Body of pancreas (tissue), 4 donors: ENCODE results near the gene MSX1. TPM values are rescaled to one million over a fixed set of nuclear protein-coding genes. Genes with fewer than 3 reads are reported as not detected.
A peak's percentile ranks its signal among the peaks of the same experiment; 100 is the strongest.

Experiments
- ATAC-seq: fragments of 150-250 bp; one replicate; pipeline ENCODE4 v1.9.1; 2016
- DNase-seq, 4 donors: peaks; one replicate each; pipeline ENCODE4 v3.0.0-alpha.2; 2019
- H3K27ac ChIP-seq, 4 donors: fragments of 200-600 bp; sonication (generic); 1 replicate in 3 of 4; 2 replicates in 1 of 4; pipeline versions ENCODE4 v1.5.1 to v1.6.1; 2016 to 2019; ENCODE audit warnings: mild to moderate bottlenecking in 1 of 4, mixed read lengths in 1 of 4, moderate library complexity in 1 of 4
- H3K27me3 ChIP-seq, 2 donors: fragments of 200-600 bp; sonication (generic); one replicate each; pipeline ENCODE4 v1.6.0; 2016; ENCODE audit warnings: mild to moderate bottlenecking in 1 of 2
- H3K36me3 ChIP-seq, 2 donors: fragments of 200-600 bp; sonication (generic); replicated peaks in 1 of 2; 2 replicates each; pipeline ENCODE4 v1.5.1; 2016; ENCODE audit warnings: low read depth in 2 of 2; ENCODE audit not compliant: insufficient read depth in 1 of 2
- H3K4me1 ChIP-seq: fragments of 200-600 bp; sonication (generic); one replicate; pipeline ENCODE4 v1.6.0; 2016
- H3K4me3 ChIP-seq, 2 donors: fragments of 200-600 bp; sonication (generic); 1 replicate in 1 of 2; 2 replicates in 1 of 2; pipeline ENCODE4 v1.5.1; 2016 to 2019
- H3K9me3 ChIP-seq, 3 donors: fragments of 200-600 bp; sonication (generic); 1 replicate in 2 of 3; 2 replicates in 1 of 3; pipeline ENCODE4 v1.5.1; 2016
- CTCF ChIP-seq, 7 experiments: fragments of 450-650 bp in 4 of 7; fragments of 200-600 bp in 3 of 7; sonication (generic) in 3 of 7; IDR thresholded peaks; one replicate each; pipeline ENCODE4 v1.5.1; 2016 to 2019; ENCODE audit warnings: antibody characterized with exemption in 7 of 7
- POLR2A ChIP-seq, 3 donors: fragments of 450-650 bp; IDR thresholded peaks; one replicate each; pipeline ENCODE4 v1.6.1; 2016; ENCODE audit warnings: antibody characterized with exemption in 3 of 3, mild to moderate bottlenecking in 2 of 3
- WGBS, 2 donors: methylation state at CpG; one replicate each; pipeline ENCODE4 v1.1.5; 2017; 5-methylcytosine and 5-hydroxymethylcytosine counted together
- intact Hi-C: fragments of 100-400 bp; cut with DNase I; formaldehyde crosslinking; loops from one replicate; pipeline ENCODE4 v1.15.1; 2023
- total RNA-seq, 2 donors: library from RNA; depleted of rRNA; stranded (reverse); fragments of >200 nt; gene quantifications; one replicate each; pipeline ENCODE4 v1.1.0, GENCODE V29; 2016

Gene MSX1
- total RNA-seq, 2 donors from 2014 or later: 3.9 to 7.6 TPM

- intact Hi-C loops: no loop called here
- Histone ChIP-seq H3K27me3 (no peaks in the 10 kb centered on the region), H3K4me1 (no peaks in the 10 kb centered on the region), H3K9me3 (no peaks in the 10 kb centered on the region), H3K27ac (no peak overlapping the region), H3K4me3 (no peak overlapping the region), H3K36me3 (no peaks in the 10 kb centered on the region)
- DNase-seq: peak in 1 of 4 donors; percentile 42
- no peak for ATAC-seq
- 27 to 39% methylated on average over 15 to 16 of the region's 16 CpGs for WGBS, 2 donors
- no peak for TF ChIP-seq POLR2A (IDR thresholded peaks at IDR 0.05)
- TF ChIP-seq CTCF (IDR thresholded peaks at IDR 0.05): no peak
These were observed 15.7 kb upstream of the MSX1 start for GRCh38 chr4:4843635-4844291.

- Histone ChIP-seq H3K27ac (no peak overlapping the region), H3K4me1 (no peaks in the 10 kb centered on the region), H3K9me3 (no peaks in the 10 kb centered on the region), H3K27me3 (no peaks in the 10 kb centered on the region), H3K36me3 (no peaks in the 10 kb centered on the region), H3K4me3 (no peak overlapping the region)
- no peak for DNase-seq
- intact Hi-C loops: no loop called here
- TF ChIP-seq CTCF (IDR thresholded peaks at IDR 0.05) (no peak), POLR2A (IDR thresholded peaks at IDR 0.05) (no peak)
- no peak for ATAC-seq
- WGBS, 2 donors: 79 to 89% methylated on average over 12 to 13 of the region's 13 CpGs
These were observed 14.4 kb upstream of the MSX1 start for GRCh38 chr4:4845027-4845426.

- Histone ChIP-seq H3K9me3 (no peaks in the 10 kb centered on the region), H3K27me3 (no peaks in the 10 kb centered on the region), H3K4me1 (no peaks in the 10 kb centered on the region), H3K36me3 (no peaks in the 10 kb centered on the region), H3K4me3 (no peak overlapping the region), H3K27ac (no peak overlapping the region)
- 45 to 49% methylated on average over 7 of the region's 7 CpGs for WGBS, 2 donors
- intact Hi-C loops: no loop called here
- no peak for TF ChIP-seq CTCF (IDR thresholded peaks at IDR 0.05)
- TF ChIP-seq POLR2A (IDR thresholded peaks at IDR 0.05): no peak
- DNase-seq: no peak
- no peak for ATAC-seq
These were observed 12.5 kb upstream of the MSX1 start for GRCh38 chr4:4847011-4847410.

- DNase-seq (no peak), ATAC-seq (no peak)
- WGBS, 2 donors: 87 to 89% methylated on average over 7 to 8 of the region's 8 CpGs
- Histone ChIP-seq H3K4me1 (peaks cover 13% of the 10 kb centered on the region), H3K27me3 (peaks cover 0 to 8% of the 10 kb centered on the region in 2 donors), H3K9me3 (no peaks in the 10 kb centered on the region), H3K4me3 (no peak overlapping the region), H3K27ac (no peak overlapping the region), H3K36me3 (no peaks in the 10 kb centered on the region)
- TF ChIP-seq POLR2A (IDR thresholded peaks at IDR 0.05): no peak
- no peak for TF ChIP-seq CTCF (IDR thresholded peaks at IDR 0.05)
- intact Hi-C loops: no loop called here
These were observed 10.9 kb upstream of the MSX1 start for GRCh38 chr4:4848540-4848939.

GRCh38 chr4:4849106-4849505 lies 10.4 kb upstream of the MSX1 start:
- 37 to 42% methylated on average over 3 of the region's 3 CpGs for WGBS, 2 donors
- Histone ChIP-seq H3K9me3 (no peaks in the 10 kb centered on the region), H3K36me3 (no peaks in the 10 kb centered on the region), H3K4me1 (peaks cover 15% of the 10 kb centered on the region), H3K4me3 (no peak overlapping the region), H3K27ac (no peak overlapping the region), H3K27me3 (peaks cover 0 to 11% of the 10 kb centered on the region in 2 donors)
- TF ChIP-seq POLR2A (IDR thresholded peaks at IDR 0.05) (no peak), CTCF (IDR thresholded peaks at IDR 0.05) (no peak)
- DNase-seq: no peak
- no peak for ATAC-seq
- intact Hi-C loops: no loop called here
